NCI-H2227 (cell line): ENCODE results near the gene CYP19A1.

Experiments
- DNase-seq: peaks from one replicate; lab custom pipeline; 2025; ENCODE audit not compliant: unreplicated experiment; lab: John Stamatoyannopoulos, UW

Gene CYP19A1

GRCh38 chr15:51327081-51327480 is 11.3 kb downstream of the CYP19A1 start:
- no peak for DNase-seq

GRCh38 chr15:51325167-51325566 is 13.2 kb downstream of the CYP19A1 start:
- no peak for DNase-seq

- no peak for DNase-seq
Observed at GRCh38 chr15:51323749-51324148, 14.6 kb downstream of the CYP19A1 start.

GRCh38 chr15:51322621-51323296 is 15.6 kb downstream of the CYP19A1 start:
- DNase-seq, result no peak

- no peak for DNase-seq
Observed at GRCh38 chr15:51321316-51321715, 17.1 kb downstream of the CYP19A1 start.

- no peak for DNase-seq
Observed at GRCh38 chr15:51320843-51321242, 17.6 kb downstream of the CYP19A1 start.

- DNase-seq, result no peak
Observed at GRCh38 chr15:51319539-51319938, 18.9 kb downstream of the CYP19A1 start.

GRCh38 chr15:51318382-51319150 is 19.8 kb downstream of the CYP19A1 start:
- no peak for DNase-seq

- DNase-seq, result no peak
Observed at GRCh38 chr15:51316636-51317035, 21.8 kb downstream of the CYP19A1 start.

GRCh38 chr15:51315726-51316125 is 22.7 kb downstream of the CYP19A1 start:
- DNase-seq, result no peak

GRCh38 chr15:51314391-51315337 is 23.7 kb downstream of the CYP19A1 start:
- DNase-seq, result no peak

- no peak for DNase-seq
Observed at GRCh38 chr15:51313644-51314280, 24.6 kb downstream of the CYP19A1 start.

GRCh38 chr15:51313074-51313393 is 25.4 kb downstream of the CYP19A1 start:
- DNase-seq, result no peak

- DNase-seq, result no peak
Observed at GRCh38 chr15:51312166-51313073, 26.0 kb downstream of the CYP19A1 start.

- DNase-seq, result no peak
Observed at GRCh38 chr15:51311510-51311909, 26.9 kb downstream of the CYP19A1 start.

- DNase-seq, result no peak
Observed at GRCh38 chr15:51310064-51310463, 28.3 kb downstream of the CYP19A1 start.

- no peak for DNase-seq
Observed at GRCh38 chr15:51307811-51308210, 30.6 kb downstream of the CYP19A1 start.

- DNase-seq, result no peak
Observed at GRCh38 chr15:51307325-51307724, 31.1 kb downstream of the CYP19A1 start.

- DNase-seq, result no peak
Observed at GRCh38 chr15:51303462-51303980, 34.9 kb downstream of the CYP19A1 start.

GRCh38 chr15:51302480-51302879 is 35.9 kb downstream of the CYP19A1 start:
- DNase-seq, result no peak
